Cardiac muscle cell (in vitro differentiated cells and primary cell): ENCODE measurements around the gene C6orf120. TPM values are rescaled to one million over a fixed set of nuclear protein-coding genes. Genes with fewer than 3 reads are reported as not detected.

Source experiments
- DNase-seq, 2 donors: peaks; one replicate each; pipeline versions ENCODE4 v3.0.0 to v3.0.0-alpha.2; 2010 to 2017; ENCODE audit warnings: low read depth in 1 of 2, low spot score in 1 of 2
- H3K27ac ChIP-seq: fragments of 200-600 bp; sonication (generic); 2 replicates; pipeline ENCODE4 v1.5.1; 2016
- H3K27me3 ChIP-seq: fragments of 200-600 bp; sonication (generic); 2 replicates; pipeline ENCODE4 v1.6.0; 2016; ENCODE audit warnings: control low read depth
- H3K36me3 ChIP-seq: fragments of 200-600 bp; sonication (generic); 2 replicates; pipeline ENCODE4 v1.5.1; 2016; ENCODE audit warnings: control low read depth
- H3K4me1 ChIP-seq: fragments of 200-600 bp; sonication (generic); 2 replicates; pipeline ENCODE4 v1.8.1; 2017; ENCODE audit warnings: low read depth, mild to moderate bottlenecking, mixed run types
- H3K4me3 ChIP-seq: fragments of 200-600 bp; sonication (generic); 2 replicates; pipeline ENCODE4 v1.5.1; 2016; ENCODE audit warnings: mild to moderate bottlenecking
- H3K9me3 ChIP-seq: fragments of 200-600 bp; sonication (generic); 2 replicates; pipeline ENCODE4 v1.5.1; 2017; ENCODE audit warnings: low read depth, mild to moderate bottlenecking, control low read depth
- polyA plus RNA-seq: library from polyadenylated mRNA; unstranded; fragments of >200 nt; fragmentation: Nextera tagmentation; extraction: Ambion mirVana; gene quantifications from 2 replicates; pipeline ENCODE4 v1.2.1, GENCODE V29; 2016
- total RNA-seq: library from RNA; depleted of rRNA; stranded (reverse); fragments of >200 nt; gene quantifications from 2 replicates; pipeline ENCODE4 v1.2.3, GENCODE V29; 2016
- TF ChIP-seq, protein P1 (sequence below): IDR thresholded peaks from 2 replicates; pipeline ENCODE4 v1.5.1; 2012; ENCODE audit warnings: low read depth, mild to moderate bottlenecking, low read length

Gene C6orf120
- total RNA-seq (53.0 and 58.4 TPM in 2 replicates), polyA plus RNA-seq (27.5 and 46.6 TPM in 2 replicates)

DNA sequence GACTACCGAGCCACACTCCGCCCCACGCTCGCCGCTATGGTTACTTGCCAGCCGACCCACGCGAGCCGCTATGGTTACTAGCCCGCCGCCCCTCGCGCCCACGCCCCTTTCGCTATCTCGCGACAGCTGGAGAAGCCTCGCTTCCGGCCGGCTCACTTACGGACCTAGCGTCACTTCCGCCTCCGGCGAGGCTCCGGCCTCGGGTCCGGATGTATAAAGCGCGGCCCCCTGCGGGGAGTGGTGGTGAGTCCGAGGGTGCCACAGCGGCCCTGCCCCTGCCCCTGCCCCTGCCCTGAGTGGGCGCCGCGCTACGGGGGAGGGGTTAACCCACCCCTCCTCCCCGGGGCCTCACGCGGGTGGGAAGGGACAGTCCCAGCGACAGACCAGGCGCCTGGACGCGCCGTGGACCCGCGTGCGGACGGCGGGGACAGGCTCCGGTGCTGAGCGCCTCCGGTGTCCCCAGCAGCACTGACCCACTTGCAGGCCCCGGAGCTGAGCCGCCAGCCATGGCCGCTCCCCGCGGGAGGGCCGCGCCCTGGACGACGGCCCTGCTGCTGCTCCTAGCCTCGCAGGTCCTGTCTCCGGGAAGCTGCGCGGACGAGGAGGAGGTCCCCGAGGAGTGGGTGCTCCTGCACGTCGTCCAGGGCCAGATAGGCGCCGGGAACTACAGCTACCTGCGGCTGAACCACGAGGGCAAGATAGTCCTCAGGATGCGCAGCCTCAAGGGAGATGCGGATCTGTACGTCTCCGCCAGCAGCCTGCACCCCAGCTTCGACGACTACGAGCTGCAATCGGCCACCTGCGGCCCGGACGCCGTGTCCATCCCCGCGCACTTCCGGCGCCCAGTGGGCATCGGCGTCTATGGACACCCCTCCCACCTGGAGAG, at the start of gene C6orf120, which contains the start of gene WDR27:
Gene C6orf120 (plus strand): TSS at position 173 of the 886 bp plus-strand sequence. CDS start 334 bp downstream, at position 507.
Gene WDR27 (minus strand): TSS at position 76 of the 886 bp plus-strand sequence. CDS start 13,024 bp downstream, outside the sequence.
- Histone ChIP-seq H3K4me3 (peak within 1 kb of the TSS; percentile 66), H3K9me3 (no peaks in the 10 kb centered on the region), H3K27me3 (no peaks in the 10 kb centered on the region), H3K27ac (peak within 1 kb of the TSS; percentile 89), H3K36me3 (peaks cover 14% of the 10 kb centered on the region), H3K4me1 (peaks cover 17% of the 10 kb centered on the region)
- TF ChIP-seq, protein P1, sequence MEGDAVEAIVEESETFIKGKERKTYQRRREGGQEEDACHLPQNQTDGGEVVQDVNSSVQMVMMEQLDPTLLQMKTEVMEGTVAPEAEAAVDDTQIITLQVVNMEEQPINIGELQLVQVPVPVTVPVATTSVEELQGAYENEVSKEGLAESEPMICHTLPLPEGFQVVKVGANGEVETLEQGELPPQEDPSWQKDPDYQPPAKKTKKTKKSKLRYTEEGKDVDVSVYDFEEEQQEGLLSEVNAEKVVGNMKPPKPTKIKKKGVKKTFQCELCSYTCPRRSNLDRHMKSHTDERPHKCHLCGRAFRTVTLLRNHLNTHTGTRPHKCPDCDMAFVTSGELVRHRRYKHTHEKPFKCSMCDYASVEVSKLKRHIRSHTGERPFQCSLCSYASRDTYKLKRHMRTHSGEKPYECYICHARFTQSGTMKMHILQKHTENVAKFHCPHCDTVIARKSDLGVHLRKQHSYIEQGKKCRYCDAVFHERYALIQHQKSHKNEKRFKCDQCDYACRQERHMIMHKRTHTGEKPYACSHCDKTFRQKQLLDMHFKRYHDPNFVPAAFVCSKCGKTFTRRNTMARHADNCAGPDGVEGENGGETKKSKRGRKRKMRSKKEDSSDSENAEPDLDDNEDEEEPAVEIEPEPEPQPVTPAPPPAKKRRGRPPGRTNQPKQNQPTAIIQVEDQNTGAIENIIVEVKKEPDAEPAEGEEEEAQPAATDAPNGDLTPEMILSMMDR = no peak
- peak; percentile 97 to 98 for DNase-seq

DNA sequence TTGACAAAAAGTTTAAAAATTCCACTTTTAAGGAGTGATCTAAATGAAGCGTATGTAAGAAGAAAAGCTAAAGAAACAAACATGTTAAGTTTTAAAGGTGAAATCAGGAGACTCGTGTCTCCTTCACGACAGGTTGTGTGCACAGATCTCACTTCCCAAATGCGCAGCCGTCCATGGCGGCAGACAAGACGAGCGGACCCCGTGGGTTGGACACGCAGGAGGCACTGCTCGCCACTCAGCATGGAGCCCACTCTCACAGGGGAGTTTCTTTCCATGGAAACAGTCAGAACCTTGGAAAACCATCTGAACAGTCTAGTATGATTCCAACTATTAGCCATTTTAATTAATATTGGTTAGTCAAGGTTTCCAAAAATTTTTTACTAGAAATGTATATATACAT, 49.0 kb upstream of the C6orf120 start:
- Histone ChIP-seq H3K27ac (no peak overlapping the region), H3K4me3 (no peak overlapping the region), H3K9me3 (no peaks in the 10 kb centered on the region), H3K36me3 (peaks cover 3% of the 10 kb centered on the region), H3K4me1 (no peaks in the 10 kb centered on the region), H3K27me3 (no peaks in the 10 kb centered on the region)
- TF ChIP-seq, protein P1 = no peak
- no peak for DNase-seq

DNA sequence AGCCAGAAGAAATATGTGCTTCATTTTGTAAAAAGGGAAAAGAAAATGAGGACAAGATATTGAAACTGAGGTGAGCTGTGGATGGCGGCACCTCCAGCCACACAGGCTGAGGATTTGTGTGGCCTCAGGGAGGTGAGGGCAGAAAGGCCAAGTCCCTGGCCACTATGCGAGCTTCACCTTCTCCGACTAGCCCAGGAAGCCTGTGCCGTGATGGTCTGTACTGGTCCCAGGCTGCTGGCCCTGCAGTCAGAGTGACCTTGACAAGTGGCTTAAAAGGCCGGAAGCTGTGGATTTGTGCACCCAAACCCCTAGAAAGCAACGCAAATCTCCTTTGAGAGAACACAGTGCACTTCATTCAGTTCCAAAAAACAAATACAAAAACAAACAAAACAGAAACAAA, 48.2 kb upstream of the C6orf120 start:
- TF ChIP-seq, protein P1 = no peak
- Histone ChIP-seq H3K4me1 (no peaks in the 10 kb centered on the region), H3K9me3 (no peaks in the 10 kb centered on the region), H3K36me3 (peaks cover 3% of the 10 kb centered on the region), H3K27me3 (no peaks in the 10 kb centered on the region), H3K4me3 (no peak overlapping the region), H3K27ac (no peak overlapping the region)
- DNase-seq = no peak

DNA sequence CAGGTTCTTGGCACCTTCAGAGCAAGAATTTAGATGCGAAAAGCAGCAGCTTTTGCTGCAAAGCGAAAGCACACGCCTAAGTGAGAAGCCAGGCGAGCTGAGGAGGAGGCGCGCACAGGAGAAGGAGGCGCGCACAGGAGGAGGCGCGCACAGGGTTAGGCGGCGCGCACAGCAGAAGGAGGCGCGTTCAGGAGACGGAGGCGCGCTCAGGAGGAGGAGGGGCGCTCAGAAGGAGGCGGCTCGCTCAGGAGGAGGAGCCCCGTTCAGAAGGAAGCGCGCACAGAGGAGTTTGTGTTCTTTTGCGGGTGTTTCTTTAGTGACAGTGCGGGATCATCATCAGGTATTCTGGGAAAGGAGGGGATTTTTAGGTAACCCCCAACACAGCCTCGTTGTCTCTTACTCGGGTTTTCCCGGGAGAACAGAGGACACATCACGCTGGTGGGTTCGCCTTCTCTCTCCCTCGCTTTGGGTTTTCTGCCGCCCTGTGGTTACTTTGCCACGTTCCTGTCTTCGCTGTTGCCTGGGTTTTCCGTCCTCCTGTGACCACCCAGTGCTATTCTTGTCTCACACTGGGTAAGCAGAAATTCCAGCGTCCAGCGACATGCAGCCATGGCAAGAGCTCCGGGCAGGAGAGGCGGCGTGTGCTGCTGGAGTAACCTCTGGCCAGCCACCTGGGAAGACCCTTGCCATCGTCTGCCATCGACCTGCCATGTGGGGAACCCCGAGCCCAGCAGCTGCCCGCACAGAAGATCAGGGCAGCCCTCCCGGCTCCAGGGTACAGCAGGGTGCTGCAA, 47.1 kb upstream of the C6orf120 start:
- H3K27ac ChIP-seq = peak overlapping the region; percentile 90
- TF ChIP-seq, protein P1 = peak; percentile 41
- H3K4me1 ChIP-seq = no peaks in the 10 kb centered on the region
- peaks cover 3% of the 10 kb centered on the region for H3K36me3 ChIP-seq
- no peaks in the 10 kb centered on the region for H3K27me3 ChIP-seq
- H3K9me3 ChIP-seq = no peaks in the 10 kb centered on the region
- peak overlapping the region; percentile 33 for H3K4me3 ChIP-seq
- DNase-seq = peak; percentile 74 to 83

DNA sequence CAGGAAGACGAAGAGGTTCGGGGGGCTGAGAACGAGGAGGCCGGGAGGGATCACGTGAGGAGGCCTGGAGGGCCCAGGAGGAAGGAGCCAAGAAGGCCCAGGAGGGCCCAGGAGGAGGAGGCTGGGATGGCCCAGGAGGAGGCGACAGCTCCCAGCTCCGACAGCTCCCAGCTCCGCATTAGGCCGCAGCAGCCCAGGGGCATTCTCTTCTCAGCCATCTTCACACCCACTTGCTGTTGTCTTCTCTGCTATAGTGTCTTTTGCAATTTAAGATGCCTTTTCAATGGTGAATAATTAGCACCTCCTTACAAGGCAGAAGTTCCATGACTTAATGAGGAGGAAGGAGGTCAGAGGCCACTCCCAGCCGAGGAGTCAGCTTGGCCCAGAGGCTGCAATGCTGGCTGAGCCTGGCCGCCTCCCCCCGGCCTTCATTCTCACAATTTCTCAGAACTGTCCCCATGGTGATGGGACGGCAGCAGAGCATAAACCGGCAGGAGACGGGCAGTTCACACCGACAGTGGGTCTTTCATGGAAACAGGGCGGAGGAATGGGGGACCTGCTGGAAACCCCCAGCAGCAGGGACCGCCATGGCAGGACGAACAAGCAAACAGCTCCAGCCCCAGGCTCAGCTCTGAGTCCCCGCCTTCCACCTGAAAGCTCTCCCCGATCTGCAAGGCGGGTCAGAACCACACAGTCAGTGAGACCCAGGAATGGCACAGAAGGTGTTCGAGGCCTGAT, 45.2 kb upstream of the C6orf120 start:
- Histone ChIP-seq H3K9me3 (no peaks in the 10 kb centered on the region), H3K36me3 (peaks cover 3% of the 10 kb centered on the region), H3K4me1 (no peaks in the 10 kb centered on the region), H3K27me3 (no peaks in the 10 kb centered on the region), H3K27ac (no peak overlapping the region), H3K4me3 (no peak overlapping the region)
- DNase-seq = no peak
- TF ChIP-seq, protein P1 = no peak
